GM21360 (cell line): ENCODE data around the gene ADAMTS10.
"Not testable (repeated sequence)": the region's sequence is repeated elsewhere in the genome, so short reads cannot be mapped to it uniquely, and the experiment has no call there.

Experiments used
- ATAC-seq: cut with Tn5 transposase; IDR thresholded peaks from one replicate; pipeline ENCODE4 v1.9.1; 2021; ENCODE audit warnings: mild to moderate bottlenecking, moderate library complexity; ENCODE audit not compliant: unreplicated experiment

ADAMTS10 gene

GRCh38 chr19:8596168-8596567, 14.3 kb downstream of the ADAMTS10 start:
- ATAC-seq = no peak

- no peak for ATAC-seq
These were observed 14.9 kb downstream of the ADAMTS10 start for GRCh38 chr19:8595651-8596050.

- ATAC-seq = no peak
These were observed 16.6 kb downstream of the ADAMTS10 start for GRCh38 chr19:8593931-8594330.

GRCh38 chr19:8592231-8593009, 18.1 kb downstream of the ADAMTS10 start:
- ATAC-seq = no peak

- ATAC-seq = no peak
These were observed 21.3 kb downstream of the ADAMTS10 start for GRCh38 chr19:8589177-8589714.

- no peak for ATAC-seq
These were observed 24.4 kb downstream of the ADAMTS10 start for GRCh38 chr19:8585894-8586750.

GRCh38 chr19:8584965-8585893, 25.3 kb downstream of the ADAMTS10 start:
- no peak for ATAC-seq

- ATAC-seq = no peak
These were observed 29.7 kb downstream of the ADAMTS10 start for GRCh38 chr19:8580710-8581281.

- no peak for ATAC-seq
These were observed 31.8 kb downstream of the ADAMTS10 start for GRCh38 chr19:8578642-8579265.

- no peak for ATAC-seq
These were observed 32.8 kb downstream of the ADAMTS10 start for GRCh38 chr19:8577741-8578140.

- no peak for ATAC-seq
These were observed 33.3 kb downstream of the ADAMTS10 start, which contains the start of gene MYO1F for GRCh38 chr19:8577247-8577646. Gene MYO1F (minus strand): TSS chr19:8577442. CDS start chr19:8577309, 133 bp downstream.

- no peak for ATAC-seq
These were observed 34.1 kb downstream of the ADAMTS10 start for GRCh38 chr19:8576273-8576993.

GRCh38 chr19:8575467-8575997, 35.0 kb downstream of the ADAMTS10 start:
- no peak for ATAC-seq

GRCh38 chr19:8574619-8574922, 35.9 kb downstream of the ADAMTS10 start:
- ATAC-seq = not testable (repeated sequence)

GRCh38 chr19:8573316-8573715, 37.2 kb downstream of the ADAMTS10 start:
- ATAC-seq = no peak

- no peak for ATAC-seq
These were observed 39.5 kb downstream of the ADAMTS10 start for GRCh38 chr19:8571006-8571411.

GRCh38 chr19:8569066-8569771, 41.3 kb downstream of the ADAMTS10 start:
- ATAC-seq = no peak

GRCh38 chr19:8567522-8568172, 42.9 kb downstream of the ADAMTS10 start:
- ATAC-seq = no peak
